ENCODE results near the gene SPINK5.

Gene SPINK5

DNA sequence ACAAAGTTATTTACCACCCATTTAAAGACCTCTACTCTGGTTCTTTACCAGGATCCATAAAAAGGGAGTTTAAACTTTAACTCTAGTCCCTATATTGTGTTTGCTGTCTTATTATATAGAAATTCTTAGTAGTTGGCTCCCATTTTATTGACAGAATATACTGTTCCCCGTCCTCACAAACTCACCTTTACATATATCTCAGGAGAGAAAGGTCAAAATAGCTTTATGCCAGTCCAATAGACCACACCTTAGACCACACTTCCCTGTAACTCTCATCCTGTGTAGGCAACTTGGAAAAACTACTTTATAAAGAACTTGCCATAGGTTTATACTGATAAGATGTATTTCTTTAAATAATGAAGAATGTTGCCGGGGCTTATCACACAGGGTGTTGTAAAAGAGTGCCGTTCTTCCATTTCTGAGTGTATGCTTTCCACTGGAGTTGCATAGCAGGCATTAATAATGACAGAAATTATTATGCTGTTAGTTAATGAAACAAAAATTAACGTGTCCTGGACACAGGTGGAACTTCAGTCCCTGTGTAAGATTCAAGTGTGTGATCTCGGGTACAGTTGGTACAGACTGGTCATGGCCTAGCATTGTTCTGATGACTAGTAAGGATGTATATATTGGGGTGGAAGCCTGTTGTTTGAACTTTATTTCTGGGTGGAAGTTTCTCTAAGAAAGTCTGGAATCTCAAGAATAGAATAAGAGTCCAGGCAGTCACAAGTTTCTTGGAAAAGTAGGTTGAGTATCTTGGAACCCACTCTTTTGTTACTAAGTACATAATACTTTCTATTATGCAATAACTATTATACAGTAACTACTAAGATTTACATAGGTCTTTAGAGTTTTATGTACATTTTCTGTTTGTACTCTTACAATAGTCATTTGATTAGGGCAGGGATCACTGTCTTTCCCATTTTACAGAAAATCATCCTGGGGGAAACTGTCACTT, 71.6 kb downstream of the SPINK5 start:
- H3K36me3 ChIP-seq (ENCODE audit: insufficient read depth, insufficient read length, low read length), result peaks cover 3% of the 10 kb centered on the region
- DNase-seq (ENCODE audit: low read depth, low spot score), result no peak
- H3K27me3 ChIP-seq (ENCODE audit: insufficient read depth, insufficient read length), result no peaks in the 10 kb centered on the region
- no peaks in the 10 kb centered on the region for H3K9me3 ChIP-seq (ENCODE audit: insufficient read depth, low read length)
- H3K4me1 ChIP-seq (ENCODE audit: insufficient read depth, insufficient read length), result no peaks in the 10 kb centered on the region
- no peak overlapping the region for H3K9ac ChIP-seq (ENCODE audit: insufficient read length, low read depth)
- TF ChIP-seq SUZ12 (IDR thresholded peaks at IDR 0.05; ENCODE audit: extremely low read depth, insufficient read depth, insufficient read length), result no peak
- no peak for TF ChIP-seq YY1 (IDR thresholded peaks at IDR 0.05; ENCODE audit: insufficient read depth, insufficient read length)
- TF ChIP-seq ZNF274 (IDR thresholded peaks at IDR 0.05; ENCODE audit: low read depth, low read length), result no peak
- no peak overlapping the region for H3K4me3 ChIP-seq (ENCODE audit: insufficient read length, low read depth)

DNA sequence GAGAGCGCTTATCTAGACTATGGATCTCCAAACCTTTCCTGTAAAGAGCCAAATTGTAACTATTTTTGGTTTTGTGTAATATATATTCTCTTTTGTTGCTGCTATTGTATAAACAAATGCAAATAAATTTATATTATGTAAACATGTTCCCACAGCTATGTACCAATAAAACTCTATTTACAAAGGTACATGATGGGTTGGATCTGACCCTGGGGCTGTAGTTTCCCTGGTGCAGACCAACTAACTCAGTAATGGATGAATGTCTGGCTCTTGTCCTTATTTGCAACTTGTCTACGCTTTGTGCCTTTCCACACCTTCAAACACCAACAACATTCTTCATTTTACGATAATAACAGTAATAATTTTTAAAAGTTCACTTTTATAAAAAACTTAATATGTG, 77.1 kb downstream of the SPINK5 start:
- Histone ChIP-seq H3K36me3 (ENCODE audit: insufficient read depth, insufficient read length, low read length) (peaks cover 3% of the 10 kb centered on the region), H3K27me3 (ENCODE audit: insufficient read depth, insufficient read length) (no peaks in the 10 kb centered on the region), H3K4me1 (ENCODE audit: insufficient read depth, insufficient read length) (no peaks in the 10 kb centered on the region), H3K4me3 (ENCODE audit: insufficient read length, low read depth) (no peak overlapping the region), H3K9ac (ENCODE audit: insufficient read length, low read depth) (no peak overlapping the region), H3K9me3 (ENCODE audit: insufficient read depth, low read length) (no peaks in the 10 kb centered on the region)
- DNase-seq (ENCODE audit: low read depth, low spot score), result no peak
- no peak for TF ChIP-seq SUZ12 (IDR thresholded peaks at IDR 0.05; ENCODE audit: extremely low read depth, insufficient read depth, insufficient read length)
- no peak for TF ChIP-seq YY1 (IDR thresholded peaks at IDR 0.05; ENCODE audit: insufficient read depth, insufficient read length)
- TF ChIP-seq ZNF274 (IDR thresholded peaks at IDR 0.05; ENCODE audit: low read depth, low read length), result no peak

DNA sequence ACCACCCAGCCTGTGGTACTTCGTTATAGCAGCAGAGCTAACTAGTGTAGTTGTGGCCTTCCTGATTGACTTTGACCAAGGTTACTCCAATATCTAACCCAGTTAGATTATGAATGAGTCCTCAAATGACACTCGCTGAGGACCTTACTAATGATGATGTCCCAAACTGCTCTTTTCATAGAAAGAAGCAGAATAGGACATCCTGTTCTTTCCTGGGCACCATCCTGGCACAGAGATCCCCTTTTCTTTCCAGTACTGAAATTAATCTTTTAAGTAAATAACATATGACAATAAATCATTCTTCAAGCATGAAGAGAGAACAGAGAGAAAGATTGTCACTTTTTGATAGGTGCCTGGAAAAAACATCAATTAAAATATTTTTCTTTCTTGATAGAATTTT, 77.9 kb downstream of the SPINK5 start:
- DNase-seq (ENCODE audit: low read depth, low spot score), result no peak
- Histone ChIP-seq H3K9me3 (ENCODE audit: insufficient read depth, low read length) (no peaks in the 10 kb centered on the region), H3K9ac (ENCODE audit: insufficient read length, low read depth) (no peak overlapping the region), H3K4me3 (ENCODE audit: insufficient read length, low read depth) (no peak overlapping the region), H3K36me3 (ENCODE audit: insufficient read depth, insufficient read length, low read length) (peaks cover 3% of the 10 kb centered on the region), H3K4me1 (ENCODE audit: insufficient read depth, insufficient read length) (no peaks in the 10 kb centered on the region), H3K27me3 (ENCODE audit: insufficient read depth, insufficient read length) (no peaks in the 10 kb centered on the region)
- TF ChIP-seq SUZ12 (IDR thresholded peaks at IDR 0.05; ENCODE audit: extremely low read depth, insufficient read depth, insufficient read length) (no peak), ZNF274 (IDR thresholded peaks at IDR 0.05; ENCODE audit: low read depth, low read length) (no peak), YY1 (IDR thresholded peaks at IDR 0.05; ENCODE audit: insufficient read depth, insufficient read length) (no peak)

GRCh38 chr5:148145916-148146315, 82.1 kb downstream of the SPINK5 start:
- H3K4me3 ChIP-seq (ENCODE audit: insufficient read length, low read depth), result no peak overlapping the region
- DNase-seq (ENCODE audit: low read depth, low spot score), result no peak
- H3K27me3 ChIP-seq (ENCODE audit: insufficient read depth, insufficient read length), result no peaks in the 10 kb centered on the region
- no peaks in the 10 kb centered on the region for H3K9me3 ChIP-seq (ENCODE audit: insufficient read depth, low read length)
- no peak overlapping the region for H3K9ac ChIP-seq (ENCODE audit: insufficient read length, low read depth)
- H3K36me3 ChIP-seq (ENCODE audit: insufficient read depth, insufficient read length, low read length), result no peaks in the 10 kb centered on the region
- no peak for TF ChIP-seq YY1 (IDR thresholded peaks at IDR 0.05; ENCODE audit: insufficient read depth, insufficient read length)
- TF ChIP-seq ZNF274 (IDR thresholded peaks at IDR 0.05; ENCODE audit: low read depth, low read length), result no peak
- no peak for TF ChIP-seq SUZ12 (IDR thresholded peaks at IDR 0.05; ENCODE audit: extremely low read depth, insufficient read depth, insufficient read length)
- no peaks in the 10 kb centered on the region for H3K4me1 ChIP-seq (ENCODE audit: insufficient read depth, insufficient read length)

DNA sequence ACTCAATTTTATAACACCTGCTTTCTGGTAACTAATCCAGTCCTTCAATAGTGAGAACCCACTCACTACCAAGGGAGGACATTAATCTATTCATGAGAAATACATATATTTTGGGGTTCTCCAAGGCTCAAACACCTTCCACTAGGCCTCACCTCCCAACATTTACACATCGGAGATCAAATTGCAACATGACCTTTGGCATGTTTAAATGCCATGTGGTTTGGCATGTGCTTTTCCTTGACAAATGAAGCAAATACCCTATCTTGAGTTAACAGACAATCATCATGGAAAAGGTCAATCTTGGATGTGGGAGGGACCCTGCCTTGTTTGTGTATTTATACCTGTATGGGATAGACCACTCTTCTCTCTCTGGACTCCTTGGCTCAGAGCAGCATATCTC, 82.7 kb downstream of the SPINK5 start:
- Histone ChIP-seq H3K27me3 (ENCODE audit: insufficient read depth, insufficient read length) (no peaks in the 10 kb centered on the region), H3K36me3 (ENCODE audit: insufficient read depth, insufficient read length, low read length) (no peaks in the 10 kb centered on the region), H3K4me1 (ENCODE audit: insufficient read depth, insufficient read length) (no peaks in the 10 kb centered on the region), H3K4me3 (ENCODE audit: insufficient read length, low read depth) (no peak overlapping the region), H3K9me3 (ENCODE audit: insufficient read depth, low read length) (no peaks in the 10 kb centered on the region), H3K9ac (ENCODE audit: insufficient read length, low read depth) (no peak overlapping the region)
- TF ChIP-seq SUZ12 (IDR thresholded peaks at IDR 0.05; ENCODE audit: extremely low read depth, insufficient read depth, insufficient read length) (no peak), ZNF274 (IDR thresholded peaks at IDR 0.05; ENCODE audit: low read depth, low read length) (no peak), YY1 (IDR thresholded peaks at IDR 0.05; ENCODE audit: insufficient read depth, insufficient read length) (no peak)
- DNase-seq (ENCODE audit: low read depth, low spot score), result no peak

DNA sequence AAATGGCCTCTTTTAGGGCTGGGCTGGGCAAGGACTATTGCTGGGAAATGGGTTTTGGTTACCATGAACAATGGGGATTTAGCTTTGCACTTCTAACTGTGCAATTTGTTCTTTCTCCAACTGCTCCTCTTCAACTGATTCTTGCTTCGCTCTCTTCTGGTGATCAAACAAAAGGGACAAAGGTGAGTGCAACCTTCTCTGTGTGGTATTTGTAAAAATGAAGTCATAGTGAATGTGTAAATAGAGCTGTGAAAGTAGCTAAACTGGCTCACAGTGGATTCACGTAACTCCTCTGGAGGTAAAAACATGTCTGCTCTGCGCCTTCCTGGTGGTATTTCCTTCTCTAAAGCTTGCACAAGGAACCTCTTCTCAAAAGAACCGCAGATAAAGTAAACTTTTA, 83.6 kb downstream of the SPINK5 start:
- Histone ChIP-seq H3K27me3 (ENCODE audit: insufficient read depth, insufficient read length) (no peaks in the 10 kb centered on the region), H3K36me3 (ENCODE audit: insufficient read depth, insufficient read length, low read length) (no peaks in the 10 kb centered on the region), H3K9ac (ENCODE audit: insufficient read length, low read depth) (no peak overlapping the region), H3K4me1 (ENCODE audit: insufficient read depth, insufficient read length) (no peaks in the 10 kb centered on the region), H3K4me3 (ENCODE audit: insufficient read length, low read depth) (no peak overlapping the region), H3K9me3 (ENCODE audit: insufficient read depth, low read length) (no peaks in the 10 kb centered on the region)
- TF ChIP-seq SUZ12 (IDR thresholded peaks at IDR 0.05; ENCODE audit: extremely low read depth, insufficient read depth, insufficient read length) (no peak), YY1 (IDR thresholded peaks at IDR 0.05; ENCODE audit: insufficient read depth, insufficient read length) (no peak), ZNF274 (IDR thresholded peaks at IDR 0.05; ENCODE audit: low read depth, low read length) (no peak)
- no peak for DNase-seq (ENCODE audit: low read depth, low spot score)

DNA sequence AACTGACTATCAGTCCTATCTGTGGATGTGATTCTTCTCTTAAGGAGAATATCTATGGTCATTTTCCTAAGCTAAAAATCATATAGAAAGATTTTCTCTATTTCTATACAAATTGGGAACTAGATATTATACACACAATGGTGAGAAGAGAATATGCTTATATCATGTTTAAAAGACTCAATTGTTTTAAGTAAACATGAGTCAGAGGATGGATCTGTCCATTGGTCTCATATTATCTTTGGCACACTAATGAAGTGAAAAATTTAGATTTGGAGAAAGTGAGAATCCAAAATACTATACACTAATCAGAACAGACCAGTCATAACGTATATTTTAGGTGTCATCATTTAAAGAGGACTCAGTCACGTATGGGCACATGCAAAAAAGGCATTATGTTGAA, 88.1 kb downstream of the SPINK5 start:
- no peaks in the 10 kb centered on the region for H3K27me3 ChIP-seq (ENCODE audit: insufficient read depth, insufficient read length)
- no peak overlapping the region for H3K4me3 ChIP-seq (ENCODE audit: insufficient read length, low read depth)
- no peaks in the 10 kb centered on the region for H3K9me3 ChIP-seq (ENCODE audit: insufficient read depth, low read length)
- TF ChIP-seq SUZ12 (IDR thresholded peaks at IDR 0.05; ENCODE audit: extremely low read depth, insufficient read depth, insufficient read length) (no peak), ZNF274 (IDR thresholded peaks at IDR 0.05; ENCODE audit: low read depth, low read length) (no peak), YY1 (IDR thresholded peaks at IDR 0.05; ENCODE audit: insufficient read depth, insufficient read length) (no peak)
- no peaks in the 10 kb centered on the region for H3K36me3 ChIP-seq (ENCODE audit: insufficient read depth, insufficient read length, low read length)
- no peak for DNase-seq (ENCODE audit: low read depth, low spot score)
- H3K4me1 ChIP-seq (ENCODE audit: insufficient read depth, insufficient read length), result no peaks in the 10 kb centered on the region
- no peak overlapping the region for H3K9ac ChIP-seq (ENCODE audit: insufficient read length, low read depth)
